K562 (cell line): Measurements from ENCODE around the gene FSTL3. TPM values are rescaled to one million over a fixed set of nuclear protein-coding genes. Genes with fewer than 3 reads are reported as not detected.
A peak's percentile ranks its signal among the peaks of the same experiment; 100 is the strongest.

Experiments
- ATAC-seq: fragments of 200-7000 bp; cut with Tn5 transposase; 3 replicates; pipeline ENCODE4 v1.9.1; 2020; ENCODE audit warnings: moderate library complexity
- BruUV-seq: library from RNA; stranded (reverse); fragments of 400-500 nt; replicated peaks from 2 replicates; lab custom pipeline; 2021; lab: Mats Ljungman, UMichigan
- CTCF ChIA-PET: fragments of 300-600 bp; formaldehyde crosslinking; extraction: SDS; loops from one replicate; lab custom pipeline; 2021; ENCODE audit warnings: low intra/inter-chr PET ratio; lab: Yijun Ruan, JAX
- POLR2A ChIA-PET: fragments of 300-600, 350-650 bp; sonication (Branson Sonifier 250); formaldehyde crosslinking; extraction: SDS; loops from one replicate; lab custom pipeline; 2021; ENCODE audit warnings: antibody characterized with exemption, inconsistent platforms; lab: Yijun Ruan, JAX
- DNase-seq, 4 experiments: peaks; one replicate each; pipeline versions ENCODE4 v3.0.0 to v3.0.0-alpha.2; 2011 to 2018; ENCODE audit warnings: low spot score in 3 of 4, mixed read lengths in 3 of 4; ENCODE audit errors: extremely low read depth in 1 of 4
- FAIRE-seq: peaks from 2 replicates; lab custom pipeline; 2011; peaks lifted over from hg19 to GRCh38; lab: Jason Lieb, UNC
- H2AFZ ChIP-seq: 2 replicates; pipeline ENCODE4 v1.6.0; 2011; ENCODE audit warnings: low read depth, low read length, control low read depth, inconsistent platforms
- H3K27ac ChIP-seq: fragments of 200-600 bp; 3 replicates; pipeline ENCODE4 v1.8.0; 2011; ENCODE audit warnings: low read depth, mild to moderate bottlenecking, control low read depth, inconsistent platforms, low read length, moderate library complexity, mixed read lengths; ENCODE audit errors: extremely low read depth
- H3K27me3 ChIP-seq, 2 experiments: fragments of 300-600 bp in 1 of 2; 2 replicates in 1 of 2; 3 replicates in 1 of 2; pipeline versions ENCODE4 v1.6.0 to v1.8.0; 2011; ENCODE audit warnings: inconsistent platforms in 2 of 2, low read length in 2 of 2, mild to moderate bottlenecking in 1 of 2, mixed read lengths in 1 of 2, moderate library complexity in 1 of 2; ENCODE audit not compliant: control insufficient read depth in 2 of 2, insufficient read depth in 2 of 2
- H3K36me3 ChIP-seq: fragments of 300-600 bp; 3 replicates; pipeline ENCODE4 v1.8.0; 2011; ENCODE audit warnings: mild to moderate bottlenecking, low read length, inconsistent platforms; ENCODE audit not compliant: control insufficient read depth, insufficient read depth
- H3K4me1 ChIP-seq, 2 experiments: fragments of 200-600 bp in 1 of 2; replicated peaks in 1 of 2; 2 replicates in 1 of 2; 3 replicates in 1 of 2; pipeline versions ENCODE4 v1.5.1 to v1.8.0; 2011; ENCODE audit warnings: inconsistent platforms in 2 of 2, low read length in 2 of 2, mild to moderate bottlenecking in 1 of 2, mixed read lengths in 1 of 2, moderate library complexity in 1 of 2; ENCODE audit not compliant: control insufficient read depth in 2 of 2, insufficient read depth in 2 of 2
- H3K4me2 ChIP-seq: 2 replicates; pipeline ENCODE4 v1.6.1; 2011; ENCODE audit warnings: low read length, control low read depth, inconsistent platforms, mixed read lengths; ENCODE audit not compliant: insufficient read depth
- H3K4me3 ChIP-seq: fragments of 200-600 bp; sonication (generic), shearing (Covaris generic); 2 replicates; pipeline ENCODE4 v1.5.1; 2016; ENCODE audit warnings: control low read depth, inconsistent platforms
- H3K79me2 ChIP-seq: fragments of 200-600 bp; 3 replicates; pipeline ENCODE4 v1.8.0; 2011; ENCODE audit warnings: low read length, inconsistent platforms; ENCODE audit not compliant: control insufficient read depth, insufficient read depth
- H3K9ac ChIP-seq, 2 experiments: 2 replicates each; pipeline versions ENCODE4 v1.6.0 to v1.6.1; 2011; ENCODE audit warnings: low read depth in 2 of 2, low read length in 2 of 2, control low read depth in 1 of 2, inconsistent platforms in 1 of 2, mild to moderate bottlenecking in 1 of 2, mixed read lengths in 1 of 2; ENCODE audit not compliant: insufficient read depth in 1 of 2
- H3K9me1 ChIP-seq: one replicate; pipeline ENCODE4 v1.6.0; 2011; ENCODE audit warnings: inconsistent platforms, mild to moderate bottlenecking, low read length, moderate library complexity; ENCODE audit not compliant: control insufficient read depth, insufficient read depth
- H3K9me3 ChIP-seq: replicated peaks from 2 replicates; pipeline ENCODE4 v1.5.1; 2011; ENCODE audit warnings: low read depth, low read length, inconsistent platforms; ENCODE audit not compliant: control insufficient read depth, insufficient read depth
- H4K20me1 ChIP-seq: replicated peaks from 2 replicates; pipeline ENCODE4 v1.6.1; 2011; ENCODE audit warnings: low read length, inconsistent platforms, mixed read lengths; ENCODE audit not compliant: control insufficient read depth, insufficient read depth
- KDM5B ChIP-seq: fragments of 200-600 bp; sonication (generic); IDR thresholded peaks from 2 replicates; pipeline ENCODE4 v1.6.1; 2012; ENCODE audit warnings: low read depth, mild to moderate bottlenecking, moderate library complexity, low read length, control low read depth, inconsistent platforms; ENCODE audit not compliant: insufficient replicate concordance
- POLR2G ChIP-seq: fragments of 200-400 bp; formaldehyde crosslinking; IDR thresholded peaks from 2 replicates; pipeline ENCODE4 v1.6.1; 2017; ENCODE audit warnings: low read depth, mild to moderate bottlenecking, antibody characterized with exemption, low read length, moderate library complexity
- TCFL5 ChIP-seq: fragments of 250-450 bp; sonication (Bioruptor Pico); conservative IDR thresholded peaks from 2 replicates; pipeline ENCODE4 v1.6.1; 2021; ENCODE audit warnings: mild to moderate bottlenecking, moderate library complexity, matching md5 sums
- ZFX ChIP-seq: sonication (generic); formaldehyde crosslinking; IDR thresholded peaks from 2 replicates; pipeline ENCODE4 v1.8.0; 2022; ENCODE audit warnings: mild to moderate bottlenecking, missing genetic modification reagents, moderate library complexity
- ZNF143 ChIP-seq: sonication (generic); formaldehyde crosslinking; IDR thresholded peaks from 2 replicates; pipeline ENCODE4 v1.9.0; 2022; ENCODE audit warnings: mild to moderate bottlenecking, missing genetic modification reagents
- ZNF407 ChIP-seq: fragments of 450-650 bp; IDR thresholded peaks from 2 replicates; pipeline ENCODE4 v1.6.1; 2016; ENCODE audit warnings: low read depth
- WGBS: fragments of 100-300 bp; shearing (Covaris generic); methylation state at CpG from one replicate; pipeline ENCODE4 v1.1.6; 2016; ENCODE audit warnings: low coverage, mixed read lengths; ENCODE audit not compliant: insufficient coverage; ENCODE audit errors: missing lambda C conversion rate; 5-methylcytosine and 5-hydroxymethylcytosine counted together
- in situ Hi-C: fragments of 300-500 bp; cut with MboI; formaldehyde crosslinking; loops from 4 replicates; pipeline ENCODE4 v1.15.0; 2018; ENCODE audit warnings: inconsistent platforms, mixed read lengths
- intact Hi-C: fragments of 100-400 bp; cut with micrococcal nuclease; formaldehyde crosslinking; loops from 2 replicates; pipeline ENCODE4 v1.14.2; 2022
- polyA plus RNA-seq, 8 experiments: library from polyadenylated mRNA; depleted of rRNA in 4 of 8; stranded (reverse) in 5 of 8; unstranded in 3 of 8; fragments of >200 nt; fragmentation: Nextera tagmentation in 2 of 8; fragmentation: Illumina TruSeq in 1 of 8; extraction: Ambion mirVana in 2 of 8; extraction: Trizol in 1 of 8; gene quantifications; 2 replicates each; pipeline versions ENCODE4 v1.2.1 to v1.2.3, GENCODE V29; 2011 to 2014; ENCODE audit warnings: inconsistent platforms in 1 of 8, missing spikeins in 1 of 8
- total RNA-seq, 7 experiments: library from RNA; depleted of rRNA in 6 of 7; stranded (reverse); fragments of >200 nt in 6 of 7; fragmentation: Illumina TruSeq in 2 of 7; extraction: Trizol in 2 of 7; gene quantifications; 2 replicates each; pipeline versions ENCODE4 v1.2.1 to v1.2.3, GENCODE V29; 2011 to 2021; ENCODE audit warnings: low replicate concordance in 1 of 7

The FSTL3 gene
- total and polyA plus RNA-seq, 9 of the 15 experiments (the other 6 are each of a cell fraction or from before 2014, with no cell fraction given), result 0.35 to 6.8 (median 4.2) TPM; not detected in 1

GRCh38 chr19:638906-639252 is 37.3 kb upstream of the FSTL3 start:
- Histone ChIP-seq H3K4me3 (peak overlapping the region; percentile 47), H3K4me2 (peak overlapping the region; percentile 84), H3K27me3 (no peaks in the 10 kb centered on the region), H3K79me2 (peaks cover 2% of the 10 kb centered on the region), H3K27ac (no peak overlapping the region; the same call in 2 of the 3 replicates), H4K20me1 (no peaks in the 10 kb centered on the region)
- DNase-seq (no peak), ATAC-seq (no peak), FAIRE-seq (no peak)
- 26% methylated on average over 10 of the region's 17 CpGs for WGBS
- intact Hi-C loops (no loop called here), in situ Hi-C loops (no loop called here)
- TF ChIP-seq TCFL5 (CRISPR knock-in tag) (no peak), KDM5B (peak; percentile 10), ZNF407 (no peak), ZFX (peak; percentile 1; the same call in 1 of the 2 replicates), ZNF143 (peak; percentile 38; the same call in 1 of the 2 replicates), POLR2G (peak; percentile 37; the same call in 1 of the 2 replicates)
- TF ChIP-seq, all 486 proteins: peak for 4
- Histone ChIP-seq H3K9me1 (no peaks in the 10 kb centered on the region), H3K4me1 (peaks cover 4 to 60% of the 10 kb centered on the region in 2 experiments; a peak in 4 of 5 replicates), H3K36me3 (peaks cover under 1% of the 10 kb centered on the region; the same call in 1 of the 3 replicates), H3K9me3 (no peaks in the 10 kb centered on the region), H2AFZ (peak overlapping the region; percentile 89), H3K9ac (peak overlapping the region in 1 of 2 experiments; percentile 89; a peak in 3 of 4 replicates)
- CTCF ChIA-PET, result no interaction called here
- POLR2A ChIA-PET, result no interaction called here
- BruUV-seq, result no TSS peak
